Glomerular visceral epithelial cell (primary cell): ENCODE results near the gene AXL.
A peak's percentile ranks its signal among the peaks of the same experiment; 100 is the strongest.

ENCODE experiments used
- DNase-seq: peaks from one replicate; pipeline ENCODE4 v3.0.0-alpha.2; 2016; ENCODE audit errors: extremely low spot score

The AXL gene

DNA sequence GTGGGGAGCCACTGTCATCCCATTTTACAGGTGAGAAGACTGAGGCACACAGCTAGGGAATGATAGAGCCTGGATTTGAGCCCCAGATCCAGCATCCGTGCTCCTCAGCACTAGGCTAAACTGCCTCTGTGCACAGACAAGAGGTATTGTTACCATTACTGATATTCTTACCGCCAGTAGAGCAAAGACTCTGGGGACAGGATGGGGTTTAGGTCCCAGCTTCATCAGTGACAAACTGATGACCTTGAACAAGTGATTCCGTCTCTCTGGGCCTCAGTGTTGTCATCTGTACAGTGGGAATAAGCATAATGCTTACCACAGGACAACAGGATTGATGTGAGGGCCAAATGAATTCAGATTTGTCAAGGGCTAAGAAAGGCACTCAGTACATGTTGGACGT, 16.5 kb downstream of the AXL start:
- DNase-seq = no peak

DNA sequence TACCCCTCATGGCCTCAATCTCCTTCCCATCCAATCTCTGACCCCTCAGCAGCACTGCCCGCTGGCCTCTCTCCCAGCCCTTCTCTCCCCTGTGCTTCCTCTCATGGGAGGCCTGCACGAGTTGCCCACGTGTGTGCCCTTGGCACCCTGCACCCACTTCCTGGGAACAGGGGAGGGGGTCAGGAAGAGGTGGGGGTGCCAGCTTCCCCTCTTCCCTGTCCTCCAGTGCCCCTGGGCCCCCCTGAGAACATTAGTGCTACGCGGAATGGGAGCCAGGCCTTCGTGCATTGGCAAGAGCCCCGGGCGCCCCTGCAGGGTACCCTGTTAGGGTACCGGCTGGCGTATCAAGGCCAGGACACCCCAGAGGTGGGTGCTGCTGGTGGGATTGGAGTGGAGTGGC, 19.2 kb downstream of the AXL start:
- DNase-seq = no peak

DNA sequence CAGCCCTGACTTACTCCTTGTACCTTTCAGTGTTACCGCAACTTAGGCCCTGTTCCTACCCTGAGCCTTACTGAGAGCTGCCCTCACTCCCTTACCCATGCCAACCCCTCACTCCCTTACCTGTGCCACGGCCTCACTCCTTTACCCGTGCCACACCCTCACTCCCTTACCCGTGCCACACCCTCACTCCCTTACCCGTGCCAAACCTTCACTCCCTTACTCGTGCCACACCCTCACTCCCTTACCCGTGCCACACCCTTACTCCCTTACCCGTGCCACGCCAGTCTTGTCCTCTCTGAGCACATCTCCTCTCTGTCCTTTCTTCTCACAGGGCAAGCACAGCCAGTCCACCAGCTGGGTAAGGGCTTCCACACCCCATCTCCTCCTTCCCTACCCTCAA, 20.3 kb downstream of the AXL start:
- DNase-seq = no peak

DNA sequence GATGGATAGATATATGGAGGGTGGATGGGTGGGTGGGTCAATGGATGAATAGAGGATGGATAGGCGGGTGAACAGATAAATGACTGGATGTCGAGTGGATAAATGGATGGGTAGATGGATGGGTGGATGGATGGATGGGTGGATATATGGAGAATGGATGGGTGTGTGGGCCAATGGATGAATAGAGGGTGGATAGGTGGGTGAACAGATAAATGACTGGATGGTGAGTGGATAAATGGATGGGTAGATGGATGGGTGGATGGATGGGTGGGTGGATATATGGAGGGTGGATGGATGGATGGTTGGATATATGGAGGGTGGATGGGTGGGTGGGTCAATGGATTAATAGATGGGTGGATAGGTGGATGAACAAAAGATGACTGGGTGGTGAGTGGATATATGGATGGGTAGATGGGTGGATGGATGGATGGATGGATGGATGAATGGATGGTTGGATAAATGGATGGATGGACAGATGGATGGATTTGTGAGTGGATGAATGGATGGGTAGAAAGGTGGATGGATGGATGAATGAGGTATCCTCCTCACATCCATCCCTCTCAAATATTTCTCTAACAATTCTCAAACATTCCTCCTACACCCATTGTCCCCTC, 21.0 kb downstream of the AXL start:
- DNase-seq = no peak

DNA sequence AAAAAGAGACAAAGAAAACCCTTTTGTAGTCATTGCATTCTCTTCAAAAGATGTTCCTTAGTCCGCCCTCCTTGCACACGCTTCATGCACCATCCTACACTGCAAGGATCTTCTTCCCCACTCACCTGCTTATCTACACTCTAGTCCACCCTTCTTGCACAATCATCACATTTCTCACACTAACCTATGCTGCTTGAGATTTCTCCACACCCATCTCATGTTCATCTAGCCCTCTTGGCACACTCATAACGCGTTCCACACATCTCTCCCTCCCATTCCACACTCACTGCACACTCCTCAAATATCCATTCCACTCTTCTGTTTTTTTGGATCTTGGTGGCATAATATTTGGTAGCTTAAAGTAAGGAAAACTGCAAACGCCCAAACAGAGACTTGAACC, 22.8 kb downstream of the AXL start:
- DNase-seq = no peak

DNA sequence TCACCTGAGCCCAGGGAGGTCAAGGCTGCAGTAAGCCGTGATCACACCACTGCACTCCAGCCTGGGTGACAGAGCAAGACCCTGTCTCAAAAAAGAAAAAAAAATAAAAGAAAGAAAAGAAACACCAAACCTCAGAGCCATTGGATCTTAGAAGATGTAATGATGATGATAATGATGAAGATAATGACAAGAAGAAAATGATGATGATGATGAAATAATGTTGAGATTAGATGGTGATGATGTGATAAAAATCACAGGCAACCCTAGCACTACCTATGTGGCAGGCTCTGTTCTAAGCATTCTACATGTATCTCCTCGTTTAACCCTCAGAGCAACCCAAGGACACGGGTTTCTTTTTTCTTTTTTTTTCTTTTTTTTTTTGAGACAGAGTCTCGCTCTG, 25.1 kb downstream of the AXL start:
- no peak for DNase-seq

DNA sequence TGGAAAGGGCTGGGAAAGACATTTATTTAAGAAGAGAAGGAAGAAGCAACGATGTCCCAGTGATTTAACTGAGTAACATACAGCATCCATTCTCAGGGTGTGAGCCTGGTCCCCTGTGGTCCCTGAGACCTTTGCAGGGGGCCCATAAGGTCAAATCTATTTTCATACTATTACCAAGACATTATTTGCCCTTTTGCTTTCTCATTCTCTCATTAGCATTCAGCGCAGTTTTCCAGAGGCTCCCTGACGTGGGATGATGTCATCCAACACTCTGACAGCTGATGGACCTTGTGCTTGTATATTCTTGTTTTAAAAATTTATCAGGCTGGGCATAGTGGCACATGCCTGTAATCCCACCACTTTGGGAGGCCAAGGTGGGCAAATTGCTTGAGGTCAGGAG, 26.8 kb downstream of the AXL start:
- DNase-seq = no peak

DNA sequence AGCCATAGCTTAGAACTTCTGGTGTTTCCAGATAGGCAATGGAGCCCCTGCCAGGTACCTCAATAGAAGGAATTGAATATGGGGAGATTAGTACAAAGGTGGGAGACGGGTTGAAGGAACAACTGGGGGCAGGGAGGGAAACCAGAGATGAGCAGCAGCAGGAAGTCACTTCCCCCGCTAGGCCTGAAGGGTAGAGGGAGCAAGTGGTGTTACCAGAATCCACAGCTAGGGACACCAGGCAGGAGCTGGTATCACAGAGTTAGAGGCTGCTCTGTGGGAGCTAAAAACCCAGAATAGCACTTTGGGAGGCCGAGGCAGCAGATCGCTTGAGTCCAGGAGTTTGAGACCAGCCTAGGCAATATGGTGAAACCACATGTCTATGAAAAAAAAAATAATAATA, 29.9 kb downstream of the AXL start:
- DNase-seq = no peak

DNA sequence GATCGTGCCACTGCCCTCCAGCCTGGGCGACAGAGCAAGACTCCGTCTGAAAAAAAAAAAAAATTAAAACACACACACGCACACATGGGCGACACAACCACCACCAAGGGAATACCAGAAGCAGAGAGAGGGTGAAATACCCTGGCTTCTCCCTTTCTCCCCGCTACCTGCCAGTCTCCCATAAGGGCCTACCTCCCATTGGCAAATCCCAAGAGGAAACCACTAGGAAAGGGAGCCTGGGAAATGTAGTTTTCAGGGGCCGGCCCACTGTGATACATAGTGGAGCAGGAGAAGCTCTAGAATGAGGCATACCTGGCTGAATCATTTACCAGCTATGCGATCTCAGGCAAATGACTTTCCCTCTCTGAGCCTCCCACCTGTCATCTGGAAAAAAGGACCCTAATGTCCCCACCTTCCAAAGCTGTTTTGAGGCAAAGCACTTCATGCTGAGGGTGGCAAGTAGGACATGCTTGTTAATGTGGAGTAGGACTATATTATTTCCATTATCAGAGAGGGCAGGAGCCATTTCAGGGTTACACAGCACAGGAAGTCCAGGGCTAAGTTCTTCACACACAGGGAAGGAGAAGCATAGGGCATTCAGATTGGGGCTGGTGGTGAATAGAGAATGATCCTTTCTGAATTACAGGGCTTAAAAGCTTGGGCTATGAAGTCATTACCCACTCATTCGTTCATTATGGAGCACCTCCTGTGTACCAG, 30.8 kb downstream of the AXL start:
- DNase-seq = no peak

DNA sequence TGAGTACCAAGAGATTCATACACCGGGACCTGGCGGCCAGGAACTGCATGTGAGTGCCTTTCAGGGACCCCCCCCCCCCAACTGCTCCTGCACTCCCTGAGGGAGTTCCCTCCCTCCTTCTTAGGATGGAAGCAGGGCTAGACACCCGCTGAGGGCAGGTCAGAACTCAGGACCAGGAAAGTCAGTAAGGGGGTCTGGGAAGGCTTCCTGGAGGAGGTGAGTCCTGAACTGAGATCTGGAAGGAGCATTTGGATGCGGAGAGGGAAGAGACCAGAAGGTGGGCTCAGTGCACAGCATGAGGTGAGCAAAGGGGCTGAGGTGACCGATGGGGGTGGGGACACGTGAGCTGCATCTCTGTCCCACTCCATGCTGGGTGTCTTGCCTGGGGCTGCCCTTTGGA, 34.6 kb downstream of the AXL start:
- DNase-seq = no peak

DNA sequence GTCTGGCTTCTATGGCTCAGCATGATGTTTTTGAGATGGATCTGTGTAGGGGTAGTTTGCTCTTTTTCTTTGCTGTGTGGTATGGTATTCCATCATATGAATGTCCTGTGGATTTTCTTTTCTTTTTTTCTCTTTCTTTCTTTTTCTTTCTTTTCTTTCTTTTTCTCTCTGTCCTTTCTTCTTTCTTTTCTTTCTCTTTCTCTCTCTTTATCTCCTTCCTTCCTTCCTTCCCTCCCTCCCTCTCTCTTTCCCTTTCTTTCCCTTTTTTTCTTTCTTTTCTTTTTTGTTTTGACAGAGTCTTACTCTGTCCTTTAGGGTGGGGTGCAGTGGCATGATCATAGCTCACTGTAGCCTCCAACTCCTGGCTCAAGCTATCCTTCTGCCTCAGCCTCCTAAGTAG, 36.1 kb downstream of the AXL start:
- no peak for DNase-seq

DNA sequence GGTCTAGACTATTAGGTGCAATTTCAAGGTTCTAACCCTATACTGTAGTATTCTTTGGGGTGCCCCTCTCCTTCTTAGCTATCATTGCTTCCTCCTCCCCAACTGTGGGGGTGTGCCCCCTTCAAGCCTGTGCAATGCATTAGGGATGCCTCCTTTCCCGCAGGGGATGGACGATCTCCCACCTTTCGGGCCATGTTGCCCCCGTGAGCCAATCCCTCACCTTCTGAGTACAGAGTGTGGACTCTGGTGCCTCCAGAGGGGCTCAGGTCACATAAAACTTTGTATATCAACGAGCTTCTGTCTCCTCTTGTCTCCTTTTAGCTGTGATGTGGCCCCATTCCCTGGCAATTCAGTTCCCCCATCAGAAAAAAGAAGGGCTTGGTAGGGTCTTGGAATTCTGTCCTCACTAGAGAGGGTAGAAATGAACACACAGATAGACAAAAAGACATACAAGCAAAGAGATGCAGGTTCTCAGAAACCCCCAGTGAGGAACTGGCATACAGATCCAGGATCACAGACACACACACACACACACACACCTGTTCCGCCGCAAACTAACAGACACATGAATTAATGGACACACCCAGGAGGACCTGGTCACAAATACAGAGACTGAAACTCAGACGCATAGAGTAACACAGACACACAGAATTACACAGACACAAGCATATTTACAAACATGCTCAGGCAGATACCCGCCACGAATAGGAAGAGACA, 42.6 kb downstream of the AXL start:
- no peak for DNase-seq

DNA sequence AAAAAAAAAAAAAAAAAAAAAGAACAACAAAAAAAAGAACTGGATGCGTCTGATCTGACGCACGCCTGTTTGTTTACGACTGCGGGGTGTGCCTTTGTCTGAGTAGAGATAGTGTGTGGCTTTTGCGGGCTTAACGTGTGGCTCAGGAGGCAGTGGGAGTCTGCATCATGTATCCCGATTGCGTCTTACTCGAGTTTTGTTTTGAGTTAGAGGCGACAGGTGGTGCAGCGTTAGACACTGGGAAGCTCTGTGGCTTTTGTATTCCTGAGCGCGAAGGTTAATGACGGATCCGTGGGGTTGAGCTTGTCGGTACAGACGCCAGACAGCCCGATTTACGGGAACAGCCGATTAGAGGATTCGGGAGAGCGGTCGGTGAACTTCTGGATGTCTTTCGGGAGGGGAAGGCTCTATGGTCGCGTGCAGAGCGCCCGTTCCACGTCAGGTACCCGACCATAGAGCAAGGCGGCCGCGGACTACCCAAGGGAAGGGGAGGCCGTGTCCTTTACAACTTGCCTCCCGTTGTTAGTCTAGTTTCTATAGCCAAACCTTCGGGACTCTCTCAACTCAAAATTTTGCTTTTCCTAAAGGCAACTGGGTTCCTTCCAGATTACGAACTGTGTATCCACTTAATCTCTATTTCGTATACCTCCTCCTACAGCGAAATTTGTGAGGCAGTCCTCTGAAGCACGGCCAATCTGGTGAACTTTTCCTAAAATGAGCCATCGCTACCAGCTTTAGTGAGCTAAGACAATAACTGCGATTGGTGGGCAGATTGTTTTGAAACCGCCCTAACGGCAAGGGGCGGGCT, 44.2 kb downstream of the AXL start:
- no peak for DNase-seq

DNA sequence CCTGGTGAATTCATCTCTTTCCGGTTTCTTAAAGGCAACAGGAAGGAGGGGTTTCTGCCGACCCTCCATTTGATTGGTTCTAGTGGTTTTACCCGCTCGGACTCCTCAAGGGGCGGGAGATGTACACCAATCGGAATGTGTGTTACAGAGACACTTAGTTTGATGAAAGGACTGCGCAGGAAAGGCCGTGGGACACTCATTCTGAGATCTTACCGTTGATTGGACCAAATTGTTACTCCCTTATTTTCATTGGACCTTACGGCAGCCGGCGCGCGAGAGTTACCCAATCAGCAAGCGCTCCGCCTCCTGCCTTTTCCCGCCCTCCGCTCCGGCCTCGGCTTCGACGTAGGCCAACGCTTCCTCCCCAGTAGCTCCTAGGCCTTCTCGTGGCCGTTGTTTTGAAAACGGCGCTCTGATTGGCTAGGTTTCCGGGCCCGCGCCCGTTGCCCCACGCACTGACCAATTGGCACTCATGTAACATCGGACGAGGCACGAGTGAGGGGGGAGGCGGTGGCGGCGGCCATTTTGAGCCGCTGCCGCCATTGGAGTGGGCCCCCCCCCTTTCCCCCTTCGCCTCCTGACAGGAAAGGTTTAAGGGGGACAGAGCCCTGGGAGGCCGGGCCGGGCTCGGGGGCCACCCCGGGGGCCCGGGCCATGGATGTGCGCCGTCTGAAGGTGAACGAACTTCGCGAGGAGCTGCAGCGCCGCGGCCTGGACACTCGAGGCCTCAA, 45.0 kb downstream of the AXL start, which contains the start of gene HNRNPUL1:
Gene HNRNPUL1 (plus strand): TSS at position 523 of the 731 bp plus-strand sequence. CDS start 132 bp downstream, at position 655.
- peak; percentile 100 for DNase-seq

DNA sequence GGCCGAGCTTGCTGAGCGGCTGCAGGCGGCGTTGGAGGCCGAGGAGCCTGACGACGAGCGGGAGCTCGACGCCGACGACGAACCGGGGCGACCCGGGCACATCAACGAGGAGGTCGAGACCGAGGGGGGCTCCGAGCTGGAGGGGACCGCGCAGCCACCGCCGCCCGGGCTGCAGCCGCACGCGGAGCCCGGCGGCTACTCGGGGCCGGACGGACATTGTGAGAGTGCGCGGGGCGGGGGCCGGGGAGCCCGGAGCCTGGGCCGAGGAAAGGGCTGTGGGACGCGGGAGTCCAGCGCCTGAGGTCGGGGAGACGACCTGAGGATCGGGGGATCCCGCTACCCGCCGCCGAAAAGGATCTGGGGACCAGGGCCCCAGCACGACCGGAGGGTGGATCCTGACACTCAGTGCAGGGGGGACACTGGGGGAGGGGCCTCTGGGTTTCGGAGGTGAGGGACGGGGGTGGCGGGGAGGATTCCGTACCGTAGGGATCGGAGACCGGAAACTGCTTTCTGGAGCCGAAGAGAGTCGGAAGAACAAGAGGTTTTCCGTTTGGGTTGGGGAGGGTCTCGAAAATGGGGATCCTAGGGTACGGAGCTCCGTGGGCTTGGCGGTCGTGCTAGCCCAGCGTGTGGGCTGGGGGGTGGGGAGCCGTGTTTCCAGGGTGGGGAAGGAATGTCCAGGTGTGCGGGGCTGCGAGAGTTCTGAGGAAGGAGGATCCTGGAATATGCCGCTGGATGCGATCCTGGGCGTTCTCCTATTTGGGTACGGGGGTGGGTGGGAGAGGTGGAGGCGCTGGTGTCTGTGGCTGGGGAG, 45.8 kb downstream of the AXL start:
- peak; percentile 64 for DNase-seq

DNA sequence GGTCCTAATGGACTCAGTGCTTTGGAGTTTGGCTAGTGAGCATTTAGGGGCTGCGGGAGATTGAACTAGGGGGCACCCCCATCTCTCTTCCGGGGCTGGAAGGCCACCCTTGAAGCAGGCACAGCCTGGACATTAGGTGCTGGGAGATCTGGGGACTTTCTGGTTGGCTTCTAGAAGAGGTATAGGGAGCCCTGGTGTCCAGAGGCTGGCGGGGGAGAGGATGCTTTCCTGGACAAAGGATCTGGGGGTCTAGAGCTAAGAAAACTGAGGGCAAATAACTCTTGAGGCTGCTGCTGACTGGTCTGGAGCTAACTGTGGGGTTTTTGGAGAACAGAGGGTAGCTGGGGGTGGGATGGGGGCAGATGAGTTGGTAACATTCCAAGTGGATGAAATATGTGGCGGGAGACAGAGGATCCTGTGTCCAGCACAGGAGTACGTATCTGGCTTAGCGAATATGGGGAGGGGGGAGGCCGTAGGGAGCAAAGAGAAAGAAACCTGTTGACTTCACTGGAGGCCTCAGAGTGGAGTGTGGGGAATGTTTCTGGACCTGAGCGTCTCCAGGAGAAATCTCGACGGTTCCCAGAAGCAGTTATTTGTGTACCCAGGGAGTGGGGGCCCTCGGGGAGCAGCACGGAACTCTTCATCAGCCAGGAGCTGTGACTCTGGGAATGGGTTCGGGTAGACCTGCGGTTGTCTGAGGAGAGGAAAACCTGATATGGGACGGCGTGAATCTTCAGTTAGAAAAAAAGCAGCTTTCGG, 46.6 kb downstream of the AXL start:
- peak; percentile 50 for DNase-seq

DNA sequence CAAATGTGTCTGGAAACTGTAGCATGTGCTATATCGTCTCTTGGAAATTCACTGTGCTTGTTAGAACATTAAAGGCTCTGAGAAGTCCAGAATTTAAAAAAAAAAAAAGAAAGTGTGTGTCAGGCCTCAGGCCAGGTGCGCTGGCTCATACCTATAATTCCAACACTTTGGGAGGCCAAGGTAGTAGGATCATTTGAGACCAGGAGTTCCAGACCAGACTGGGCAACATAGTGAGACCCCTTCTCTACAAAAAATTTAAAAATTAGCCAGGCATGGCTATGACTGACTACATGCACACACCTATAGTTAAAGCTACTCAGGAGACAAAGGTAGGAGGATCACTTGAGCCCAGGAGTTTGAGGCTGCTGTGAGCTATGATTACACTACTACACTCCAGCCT, 50.0 kb downstream of the AXL start:
- no peak for DNase-seq

DNA sequence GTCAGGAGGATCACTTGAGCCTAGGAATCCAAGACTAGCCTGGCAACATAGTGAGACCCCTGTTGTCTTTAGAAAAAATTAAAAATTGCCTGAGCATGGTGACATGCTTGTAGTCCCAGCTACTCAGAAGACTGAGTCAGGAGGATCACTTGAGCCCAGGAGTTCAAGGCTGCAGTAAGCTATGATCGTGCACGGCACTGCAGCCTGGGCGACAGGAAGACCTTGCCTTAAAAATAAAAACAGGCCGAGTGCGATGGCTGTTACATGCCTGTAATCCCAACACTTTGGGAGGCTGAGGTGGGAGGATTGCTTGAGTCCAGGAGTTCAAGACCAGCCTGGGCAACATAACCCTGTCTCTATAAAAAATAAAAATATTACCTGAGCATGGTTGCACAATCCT, 50.5 kb downstream of the AXL start:
- no peak for DNase-seq

DNA sequence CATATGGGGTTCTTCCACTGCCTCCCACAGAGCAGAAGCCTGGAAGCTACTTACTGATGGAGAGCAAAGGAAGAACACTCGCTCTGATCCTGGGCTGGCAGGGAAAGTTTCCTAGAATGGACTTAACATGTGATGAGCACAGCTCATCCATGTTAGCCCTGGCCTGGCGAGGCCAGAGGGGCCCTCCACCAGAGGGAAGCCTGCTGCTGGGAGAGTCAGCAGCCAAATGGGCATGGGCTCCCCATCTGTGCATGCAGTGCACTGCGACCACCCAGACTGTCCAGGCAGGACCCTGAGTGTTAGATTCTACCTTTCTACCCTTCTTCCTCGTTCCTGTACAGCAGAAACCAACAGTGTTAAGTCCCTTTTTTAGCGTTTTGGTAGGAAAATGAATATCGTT, 54.1 kb downstream of the AXL start:
- DNase-seq = no peak

DNA sequence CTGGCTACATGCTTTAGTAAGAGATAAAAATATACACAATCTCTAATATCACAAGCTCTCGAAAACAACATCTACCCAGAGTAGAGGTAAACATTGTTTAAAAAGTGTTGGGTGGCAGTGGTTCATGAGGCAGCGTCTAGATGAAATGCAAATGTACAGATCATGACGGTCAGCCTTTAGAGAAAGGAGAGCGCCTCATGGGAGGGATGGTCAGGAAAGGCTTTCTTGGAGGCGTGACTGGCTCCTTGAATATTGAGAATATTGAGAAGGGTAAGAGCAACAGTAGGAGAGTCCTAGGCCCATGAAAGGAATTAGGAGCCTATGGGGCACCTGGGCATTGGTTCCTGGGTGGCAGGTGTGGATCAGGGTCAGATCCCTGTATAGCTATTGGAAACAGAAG, 55.8 kb downstream of the AXL start:
- no peak for DNase-seq
